ACC112 (cell line): ENCODE data around the gene NCAM1.

Experiments
- H2AFZ ChIP-seq: fragments of 200-600 bp; sonication (generic); one replicate; pipeline ENCODE4 v1.6.0; 2017; ENCODE audit warnings: antibody characterized with exemption, low read length; ENCODE audit not compliant: unreplicated experiment
- H3K27ac ChIP-seq: fragments of 200-600 bp; sonication (generic); 2 replicates; pipeline ENCODE4 v1.5.1; 2014; ENCODE audit warnings: low read depth, mild to moderate bottlenecking, antibody characterized with exemption, low read length, moderate library complexity
- H3K27me3 ChIP-seq: fragments of 200-600 bp; sonication (generic); 2 replicates; pipeline ENCODE4 v1.6.1; 2014; ENCODE audit warnings: mild to moderate bottlenecking, antibody characterized with exemption, low read length, moderate library complexity, mixed read lengths; ENCODE audit not compliant: insufficient read depth
- H3K36me3 ChIP-seq: fragments of 200-600 bp; sonication (generic); 2 replicates; pipeline ENCODE4 v1.6.1; 2016; ENCODE audit warnings: mild to moderate bottlenecking, antibody characterized with exemption, low read length, moderate library complexity, mixed read lengths; ENCODE audit not compliant: insufficient read depth
- H3K4me1 ChIP-seq: fragments of 200-600 bp; sonication (generic); one replicate; pipeline ENCODE4 v1.6.1; 2016; ENCODE audit warnings: low read length, mixed read lengths; ENCODE audit not compliant: insufficient read depth, unreplicated experiment, control insufficient read depth
- H3K4me3 ChIP-seq: fragments of 200-600 bp; sonication (generic); 2 replicates; pipeline ENCODE4 v1.5.1; 2014; ENCODE audit warnings: mild to moderate bottlenecking, low read depth, low read length
- H3K79me2 ChIP-seq: fragments of 200-600 bp; sonication (generic); one replicate; pipeline ENCODE4 v1.6.0; 2016; ENCODE audit warnings: low read length; ENCODE audit not compliant: control insufficient read depth, unreplicated experiment, insufficient read depth

NCAM1 gene

GRCh38 chr11:113255741-113256140 is 294.5 kb downstream of the NCAM1 start:
- Histone ChIP-seq H3K79me2 (no peaks in the 10 kb centered on the region), H3K4me1 (no peaks in the 10 kb centered on the region), H3K4me3 (no peak overlapping the region), H3K27me3 (no peaks in the 10 kb centered on the region), H2AFZ (no peak overlapping the region), H3K27ac (no peak overlapping the region), H3K36me3 (no peaks in the 10 kb centered on the region)

- Histone ChIP-seq H3K79me2 (no peaks in the 10 kb centered on the region), H3K27ac (no peak overlapping the region), H3K27me3 (no peaks in the 10 kb centered on the region), H2AFZ (no peak overlapping the region), H3K4me1 (no peaks in the 10 kb centered on the region), H3K36me3 (no peaks in the 10 kb centered on the region), H3K4me3 (no peak overlapping the region)
Observed at GRCh38 chr11:113256431-113257202, 295.4 kb downstream of the NCAM1 start.

- H3K79me2 ChIP-seq, result no peaks in the 10 kb centered on the region
- no peaks in the 10 kb centered on the region for H3K27me3 ChIP-seq
- no peaks in the 10 kb centered on the region for H3K36me3 ChIP-seq
- no peak overlapping the region for H3K27ac ChIP-seq
- H3K4me3 ChIP-seq, result no peak overlapping the region
- H2AFZ ChIP-seq, result no peak overlapping the region
- no peaks in the 10 kb centered on the region for H3K4me1 ChIP-seq
Observed at GRCh38 chr11:113260096-113260425, 298.8 kb downstream of the NCAM1 start.

GRCh38 chr11:113260541-113260940 is 299.3 kb downstream of the NCAM1 start:
- Histone ChIP-seq H3K4me1 (no peaks in the 10 kb centered on the region), H2AFZ (no peak overlapping the region), H3K79me2 (no peaks in the 10 kb centered on the region), H3K27ac (no peak overlapping the region), H3K27me3 (no peaks in the 10 kb centered on the region), H3K4me3 (no peak overlapping the region), H3K36me3 (no peaks in the 10 kb centered on the region)

- H3K79me2 ChIP-seq, result no peaks in the 10 kb centered on the region
- H2AFZ ChIP-seq, result no peak overlapping the region
- no peak overlapping the region for H3K27ac ChIP-seq
- H3K36me3 ChIP-seq, result no peaks in the 10 kb centered on the region
- no peak overlapping the region for H3K4me3 ChIP-seq
- H3K27me3 ChIP-seq, result no peaks in the 10 kb centered on the region
- H3K4me1 ChIP-seq, result no peaks in the 10 kb centered on the region
Observed at GRCh38 chr11:113261709-113262475, 300.7 kb downstream of the NCAM1 start.

- H3K4me3 ChIP-seq, result no peak overlapping the region
- no peaks in the 10 kb centered on the region for H3K4me1 ChIP-seq
- H3K36me3 ChIP-seq, result no peaks in the 10 kb centered on the region
- no peak overlapping the region for H2AFZ ChIP-seq
- H3K79me2 ChIP-seq, result no peaks in the 10 kb centered on the region
- H3K27ac ChIP-seq, result no peak overlapping the region
- no peaks in the 10 kb centered on the region for H3K27me3 ChIP-seq
Observed at GRCh38 chr11:113262594-113262993, 301.4 kb downstream of the NCAM1 start.

GRCh38 chr11:113263458-113264259 is 302.4 kb downstream of the NCAM1 start:
- no peak overlapping the region for H3K4me3 ChIP-seq
- no peaks in the 10 kb centered on the region for H3K4me1 ChIP-seq
- no peaks in the 10 kb centered on the region for H3K36me3 ChIP-seq
- no peaks in the 10 kb centered on the region for H3K27me3 ChIP-seq
- H3K79me2 ChIP-seq, result no peaks in the 10 kb centered on the region
- H3K27ac ChIP-seq, result no peak overlapping the region
- no peak overlapping the region for H2AFZ ChIP-seq

- no peak overlapping the region for H3K4me3 ChIP-seq
- no peaks in the 10 kb centered on the region for H3K79me2 ChIP-seq
- no peak overlapping the region for H2AFZ ChIP-seq
- H3K36me3 ChIP-seq, result no peaks in the 10 kb centered on the region
- no peak overlapping the region for H3K27ac ChIP-seq
- no peaks in the 10 kb centered on the region for H3K4me1 ChIP-seq
- no peaks in the 10 kb centered on the region for H3K27me3 ChIP-seq
Observed at GRCh38 chr11:113265362-113265761, 304.1 kb downstream of the NCAM1 start.

GRCh38 chr11:113267493-113267892 is 306.3 kb downstream of the NCAM1 start:
- H3K27ac ChIP-seq, result no peak overlapping the region

GRCh38 chr11:113269096-113269495 is 307.9 kb downstream of the NCAM1 start:
- no peak overlapping the region for H2AFZ ChIP-seq
- H3K4me3 ChIP-seq, result no peak overlapping the region
- H3K27me3 ChIP-seq, result no peaks in the 10 kb centered on the region
- H3K4me1 ChIP-seq, result no peaks in the 10 kb centered on the region
- no peaks in the 10 kb centered on the region for H3K79me2 ChIP-seq
- no peaks in the 10 kb centered on the region for H3K36me3 ChIP-seq
- no peak overlapping the region for H3K27ac ChIP-seq

More at GRCh38 chr11:113267493-113267892, 306.3 kb downstream of the NCAM1 start:
- Histone ChIP-seq H3K4me1 (no peaks in the 10 kb centered on the region), H3K36me3 (no peaks in the 10 kb centered on the region), H3K27me3 (no peaks in the 10 kb centered on the region), H3K4me3 (no peak overlapping the region), H3K79me2 (no peaks in the 10 kb centered on the region), H2AFZ (no peak overlapping the region)
